ENCODE results near the gene ZNF45.
A peak's percentile ranks its signal among the peaks of the same experiment; 100 is the strongest.

ZNF45 gene

DNA sequence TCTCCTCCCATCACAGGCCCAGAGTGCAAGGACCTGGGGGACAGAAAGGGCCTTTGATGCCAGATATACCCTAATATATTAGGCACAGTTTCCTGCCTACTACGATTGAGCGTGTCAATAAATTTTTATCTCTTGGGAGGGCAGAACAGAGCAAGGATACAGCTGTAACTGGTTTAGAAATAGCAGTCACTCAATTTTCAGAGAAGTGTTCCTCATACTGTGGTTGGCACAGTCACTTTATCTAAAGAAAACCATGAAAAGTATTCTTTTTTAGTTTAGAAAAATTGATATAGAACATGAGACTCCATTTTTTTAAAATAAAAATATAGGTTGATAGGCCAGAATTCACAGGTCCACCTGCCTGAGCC lies 48.4 kb upstream of the ZNF45 start:
- H3K27me3 ChIP-seq (ENCODE audit: insufficient read depth, poor library complexity, severe bottlenecking): no peaks in the 10 kb centered on the region
- peak overlapping the region; percentile 63 for H3K27ac ChIP-seq (replicated peaks)
- peak overlapping the region; percentile 85 for H3K4me3 ChIP-seq (replicated peaks; ENCODE audit: insufficient read depth, low read length)
- TF ChIP-seq, protein P1, sequence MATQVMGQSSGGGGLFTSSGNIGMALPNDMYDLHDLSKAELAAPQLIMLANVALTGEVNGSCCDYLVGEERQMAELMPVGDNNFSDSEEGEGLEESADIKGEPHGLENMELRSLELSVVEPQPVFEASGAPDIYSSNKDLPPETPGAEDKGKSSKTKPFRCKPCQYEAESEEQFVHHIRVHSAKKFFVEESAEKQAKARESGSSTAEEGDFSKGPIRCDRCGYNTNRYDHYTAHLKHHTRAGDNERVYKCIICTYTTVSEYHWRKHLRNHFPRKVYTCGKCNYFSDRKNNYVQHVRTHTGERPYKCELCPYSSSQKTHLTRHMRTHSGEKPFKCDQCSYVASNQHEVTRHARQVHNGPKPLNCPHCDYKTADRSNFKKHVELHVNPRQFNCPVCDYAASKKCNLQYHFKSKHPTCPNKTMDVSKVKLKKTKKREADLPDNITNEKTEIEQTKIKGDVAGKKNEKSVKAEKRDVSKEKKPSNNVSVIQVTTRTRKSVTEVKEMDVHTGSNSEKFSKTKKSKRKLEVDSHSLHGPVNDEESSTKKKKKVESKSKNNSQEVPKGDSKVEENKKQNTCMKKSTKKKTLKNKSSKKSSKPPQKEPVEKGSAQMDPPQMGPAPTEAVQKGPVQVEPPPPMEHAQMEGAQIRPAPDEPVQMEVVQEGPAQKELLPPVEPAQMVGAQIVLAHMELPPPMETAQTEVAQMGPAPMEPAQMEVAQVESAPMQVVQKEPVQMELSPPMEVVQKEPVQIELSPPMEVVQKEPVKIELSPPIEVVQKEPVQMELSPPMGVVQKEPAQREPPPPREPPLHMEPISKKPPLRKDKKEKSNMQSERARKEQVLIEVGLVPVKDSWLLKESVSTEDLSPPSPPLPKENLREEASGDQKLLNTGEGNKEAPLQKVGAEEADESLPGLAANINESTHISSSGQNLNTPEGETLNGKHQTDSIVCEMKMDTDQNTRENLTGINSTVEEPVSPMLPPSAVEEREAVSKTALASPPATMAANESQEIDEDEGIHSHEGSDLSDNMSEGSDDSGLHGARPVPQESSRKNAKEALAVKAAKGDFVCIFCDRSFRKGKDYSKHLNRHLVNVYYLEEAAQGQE (IDR thresholded peaks at IDR 0.05; ENCODE audit: insufficient replicate concordance, low read depth): no peak
- TF ChIP-seq, protein P2, sequence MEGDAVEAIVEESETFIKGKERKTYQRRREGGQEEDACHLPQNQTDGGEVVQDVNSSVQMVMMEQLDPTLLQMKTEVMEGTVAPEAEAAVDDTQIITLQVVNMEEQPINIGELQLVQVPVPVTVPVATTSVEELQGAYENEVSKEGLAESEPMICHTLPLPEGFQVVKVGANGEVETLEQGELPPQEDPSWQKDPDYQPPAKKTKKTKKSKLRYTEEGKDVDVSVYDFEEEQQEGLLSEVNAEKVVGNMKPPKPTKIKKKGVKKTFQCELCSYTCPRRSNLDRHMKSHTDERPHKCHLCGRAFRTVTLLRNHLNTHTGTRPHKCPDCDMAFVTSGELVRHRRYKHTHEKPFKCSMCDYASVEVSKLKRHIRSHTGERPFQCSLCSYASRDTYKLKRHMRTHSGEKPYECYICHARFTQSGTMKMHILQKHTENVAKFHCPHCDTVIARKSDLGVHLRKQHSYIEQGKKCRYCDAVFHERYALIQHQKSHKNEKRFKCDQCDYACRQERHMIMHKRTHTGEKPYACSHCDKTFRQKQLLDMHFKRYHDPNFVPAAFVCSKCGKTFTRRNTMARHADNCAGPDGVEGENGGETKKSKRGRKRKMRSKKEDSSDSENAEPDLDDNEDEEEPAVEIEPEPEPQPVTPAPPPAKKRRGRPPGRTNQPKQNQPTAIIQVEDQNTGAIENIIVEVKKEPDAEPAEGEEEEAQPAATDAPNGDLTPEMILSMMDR (IDR thresholded peaks at IDR 0.05; ENCODE audit: insufficient read depth, low read length): no peak
- TF ChIP-seq GABPA (IDR thresholded peaks at IDR 0.05; ENCODE audit: low read depth) (no peak), POLR2AphosphoS5 (IDR thresholded peaks at IDR 0.05; ENCODE audit: low read depth) (no peak), SPI1 (IDR thresholded peaks at IDR 0.05; ENCODE audit: borderline replicate concordance, low read depth) (no peak)
- DNase-seq (ENCODE audit: low read depth in 1 of 2, low spot score in 1 of 2): no peak

DNA sequence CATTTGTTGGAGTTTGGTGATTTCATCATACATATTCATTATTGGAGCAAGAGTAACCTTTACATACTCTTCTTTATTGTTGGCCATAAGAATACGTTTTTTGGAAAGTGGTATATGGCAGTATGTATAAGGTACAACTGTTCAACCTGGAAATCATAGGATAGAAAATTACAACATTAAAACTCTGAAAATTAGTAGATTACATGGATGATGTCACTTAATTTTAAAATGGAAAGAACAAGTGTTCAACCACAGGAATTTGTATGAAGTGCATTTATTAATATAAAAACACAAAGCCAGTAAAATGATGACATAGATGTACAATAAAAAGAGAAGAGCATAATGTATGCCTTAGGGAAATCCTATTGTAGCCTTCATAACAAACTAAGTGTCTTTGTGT lies 41.6 kb upstream of the ZNF45 start:
- DNase-seq (ENCODE audit: low read depth in 1 of 2, low spot score in 1 of 2): no peak
- H3K4me3 ChIP-seq (replicated peaks; ENCODE audit: insufficient read depth, low read length): no peak overlapping the region
- H3K27ac ChIP-seq (replicated peaks): no peak overlapping the region
- TF ChIP-seq, protein P1 (IDR thresholded peaks at IDR 0.05; ENCODE audit: insufficient replicate concordance, low read depth): no peak
- TF ChIP-seq, protein P2 (IDR thresholded peaks at IDR 0.05; ENCODE audit: insufficient read depth, low read length): no peak
- H3K27me3 ChIP-seq (ENCODE audit: insufficient read depth, poor library complexity, severe bottlenecking): no peaks in the 10 kb centered on the region

DNA sequence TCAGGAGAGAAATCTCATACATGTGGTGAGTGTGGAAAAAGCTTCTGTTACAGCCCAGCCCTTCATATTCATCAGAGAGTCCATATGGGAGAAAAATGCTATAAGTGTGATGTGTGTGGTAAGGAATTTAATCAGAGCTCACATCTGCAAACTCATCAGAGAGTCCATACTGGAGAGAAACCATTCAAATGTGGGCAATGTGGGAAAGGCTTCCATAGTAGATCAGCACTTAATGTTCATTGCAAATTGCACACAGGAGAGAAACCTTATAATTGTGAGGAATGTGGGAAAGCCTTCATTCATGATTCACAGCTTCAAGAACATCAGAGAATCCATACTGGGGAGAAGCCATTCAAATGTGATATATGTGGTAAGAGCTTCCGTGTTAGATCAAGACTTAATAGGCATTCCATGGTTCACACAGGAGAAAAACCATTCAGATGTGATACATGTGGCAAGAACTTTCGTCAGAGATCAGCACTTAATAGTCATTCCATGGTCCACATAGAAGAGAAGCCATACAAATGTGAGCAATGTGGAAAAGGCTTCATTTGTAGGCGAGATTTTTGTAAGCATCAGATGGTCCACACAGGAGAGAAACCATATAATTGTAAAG lies 31.1 kb upstream of the ZNF45 start:
- no peak for DNase-seq (ENCODE audit: low read depth in 1 of 2, low spot score in 1 of 2)
- no peak overlapping the region for H3K4me3 ChIP-seq (replicated peaks; ENCODE audit: insufficient read depth, low read length)

More for the DNA sequence above, 31.1 kb upstream of the ZNF45 start:
- no peaks in the 10 kb centered on the region for H3K27me3 ChIP-seq (ENCODE audit: insufficient read depth, poor library complexity, severe bottlenecking)
- TF ChIP-seq, protein P2 (IDR thresholded peaks at IDR 0.05; ENCODE audit: insufficient read depth, low read length): no peak
- no peak for TF ChIP-seq GABPA (IDR thresholded peaks at IDR 0.05; ENCODE audit: low read depth)
- TF ChIP-seq, protein P1 (IDR thresholded peaks at IDR 0.05; ENCODE audit: insufficient replicate concordance, low read depth): no peak
- TF ChIP-seq POLR2AphosphoS5 (IDR thresholded peaks at IDR 0.05; ENCODE audit: low read depth): no peak
- TF ChIP-seq SPI1 (IDR thresholded peaks at IDR 0.05; ENCODE audit: borderline replicate concordance, low read depth): no peak
- H3K27ac ChIP-seq (replicated peaks): no peak overlapping the region

All from HL-60 (cell line).